ENCODE data around the gene XRCC3.

DNA sequence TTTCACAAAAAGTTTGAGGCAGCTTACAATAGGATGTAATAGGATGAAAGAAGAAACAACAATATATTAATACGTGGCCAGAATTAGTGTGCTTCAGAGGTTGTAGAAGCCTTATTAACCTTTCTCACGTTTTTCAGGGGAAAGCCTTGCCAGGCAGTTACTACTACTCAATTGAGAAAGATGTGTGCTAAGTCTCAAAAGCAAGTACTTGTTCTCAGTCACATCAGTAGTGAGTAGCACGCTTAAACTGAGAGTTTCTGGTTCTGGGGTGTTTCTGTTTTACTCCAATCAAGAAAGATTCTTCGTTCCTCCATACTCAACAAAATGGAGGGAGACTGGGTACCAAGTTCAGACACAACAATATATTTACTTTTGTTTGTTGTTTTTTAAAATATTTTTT, 47.6 kb downstream of the XRCC3 start:
- TF ChIP-seq, protein P1, sequence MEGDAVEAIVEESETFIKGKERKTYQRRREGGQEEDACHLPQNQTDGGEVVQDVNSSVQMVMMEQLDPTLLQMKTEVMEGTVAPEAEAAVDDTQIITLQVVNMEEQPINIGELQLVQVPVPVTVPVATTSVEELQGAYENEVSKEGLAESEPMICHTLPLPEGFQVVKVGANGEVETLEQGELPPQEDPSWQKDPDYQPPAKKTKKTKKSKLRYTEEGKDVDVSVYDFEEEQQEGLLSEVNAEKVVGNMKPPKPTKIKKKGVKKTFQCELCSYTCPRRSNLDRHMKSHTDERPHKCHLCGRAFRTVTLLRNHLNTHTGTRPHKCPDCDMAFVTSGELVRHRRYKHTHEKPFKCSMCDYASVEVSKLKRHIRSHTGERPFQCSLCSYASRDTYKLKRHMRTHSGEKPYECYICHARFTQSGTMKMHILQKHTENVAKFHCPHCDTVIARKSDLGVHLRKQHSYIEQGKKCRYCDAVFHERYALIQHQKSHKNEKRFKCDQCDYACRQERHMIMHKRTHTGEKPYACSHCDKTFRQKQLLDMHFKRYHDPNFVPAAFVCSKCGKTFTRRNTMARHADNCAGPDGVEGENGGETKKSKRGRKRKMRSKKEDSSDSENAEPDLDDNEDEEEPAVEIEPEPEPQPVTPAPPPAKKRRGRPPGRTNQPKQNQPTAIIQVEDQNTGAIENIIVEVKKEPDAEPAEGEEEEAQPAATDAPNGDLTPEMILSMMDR (IDR thresholded peaks at IDR 0.05; ENCODE audit: low read depth, low read length, missing input control): no peak
- TF ChIP-seq YY1 (IDR thresholded peaks at IDR 0.05) (no peak), RAD21 (IDR thresholded peaks at IDR 0.05) (no peak), EGR1 (IDR thresholded peaks at IDR 0.05; ENCODE audit: low read depth in 2 of 2) (no peak), JUND (IDR thresholded peaks at IDR 0.05) (no peak), TAF1 (conservative IDR thresholded peaks at IDR 0.05) (no peak), NR2F2 (IDR thresholded peaks at IDR 0.05) (no peak)
- TF ChIP-seq, protein P2, sequence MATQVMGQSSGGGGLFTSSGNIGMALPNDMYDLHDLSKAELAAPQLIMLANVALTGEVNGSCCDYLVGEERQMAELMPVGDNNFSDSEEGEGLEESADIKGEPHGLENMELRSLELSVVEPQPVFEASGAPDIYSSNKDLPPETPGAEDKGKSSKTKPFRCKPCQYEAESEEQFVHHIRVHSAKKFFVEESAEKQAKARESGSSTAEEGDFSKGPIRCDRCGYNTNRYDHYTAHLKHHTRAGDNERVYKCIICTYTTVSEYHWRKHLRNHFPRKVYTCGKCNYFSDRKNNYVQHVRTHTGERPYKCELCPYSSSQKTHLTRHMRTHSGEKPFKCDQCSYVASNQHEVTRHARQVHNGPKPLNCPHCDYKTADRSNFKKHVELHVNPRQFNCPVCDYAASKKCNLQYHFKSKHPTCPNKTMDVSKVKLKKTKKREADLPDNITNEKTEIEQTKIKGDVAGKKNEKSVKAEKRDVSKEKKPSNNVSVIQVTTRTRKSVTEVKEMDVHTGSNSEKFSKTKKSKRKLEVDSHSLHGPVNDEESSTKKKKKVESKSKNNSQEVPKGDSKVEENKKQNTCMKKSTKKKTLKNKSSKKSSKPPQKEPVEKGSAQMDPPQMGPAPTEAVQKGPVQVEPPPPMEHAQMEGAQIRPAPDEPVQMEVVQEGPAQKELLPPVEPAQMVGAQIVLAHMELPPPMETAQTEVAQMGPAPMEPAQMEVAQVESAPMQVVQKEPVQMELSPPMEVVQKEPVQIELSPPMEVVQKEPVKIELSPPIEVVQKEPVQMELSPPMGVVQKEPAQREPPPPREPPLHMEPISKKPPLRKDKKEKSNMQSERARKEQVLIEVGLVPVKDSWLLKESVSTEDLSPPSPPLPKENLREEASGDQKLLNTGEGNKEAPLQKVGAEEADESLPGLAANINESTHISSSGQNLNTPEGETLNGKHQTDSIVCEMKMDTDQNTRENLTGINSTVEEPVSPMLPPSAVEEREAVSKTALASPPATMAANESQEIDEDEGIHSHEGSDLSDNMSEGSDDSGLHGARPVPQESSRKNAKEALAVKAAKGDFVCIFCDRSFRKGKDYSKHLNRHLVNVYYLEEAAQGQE (IDR thresholded peaks at IDR 0.05): no peak
- TF ChIP-seq, protein P3, sequence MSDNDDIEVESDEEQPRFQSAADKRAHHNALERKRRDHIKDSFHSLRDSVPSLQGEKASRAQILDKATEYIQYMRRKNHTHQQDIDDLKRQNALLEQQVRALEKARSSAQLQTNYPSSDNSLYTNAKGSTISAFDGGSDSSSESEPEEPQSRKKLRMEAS (IDR thresholded peaks at IDR 0.05): no peak

All from liver (tissue), 3 donors.